ENCODE data around the gene C1orf56. TPM values are rescaled to one million over a fixed set of nuclear protein-coding genes. Genes with fewer than 3 reads are reported as not detected.
A peak's percentile ranks its signal among the peaks of the same experiment; 100 is the strongest.

C1orf56 gene
- total and polyA plus RNA-seq, 10 of the 15 experiments (the other 5 are each of a cell fraction or from before 2014, with no cell fraction given): 0.22 to 15.5 (median 1.5) TPM

DNA sequence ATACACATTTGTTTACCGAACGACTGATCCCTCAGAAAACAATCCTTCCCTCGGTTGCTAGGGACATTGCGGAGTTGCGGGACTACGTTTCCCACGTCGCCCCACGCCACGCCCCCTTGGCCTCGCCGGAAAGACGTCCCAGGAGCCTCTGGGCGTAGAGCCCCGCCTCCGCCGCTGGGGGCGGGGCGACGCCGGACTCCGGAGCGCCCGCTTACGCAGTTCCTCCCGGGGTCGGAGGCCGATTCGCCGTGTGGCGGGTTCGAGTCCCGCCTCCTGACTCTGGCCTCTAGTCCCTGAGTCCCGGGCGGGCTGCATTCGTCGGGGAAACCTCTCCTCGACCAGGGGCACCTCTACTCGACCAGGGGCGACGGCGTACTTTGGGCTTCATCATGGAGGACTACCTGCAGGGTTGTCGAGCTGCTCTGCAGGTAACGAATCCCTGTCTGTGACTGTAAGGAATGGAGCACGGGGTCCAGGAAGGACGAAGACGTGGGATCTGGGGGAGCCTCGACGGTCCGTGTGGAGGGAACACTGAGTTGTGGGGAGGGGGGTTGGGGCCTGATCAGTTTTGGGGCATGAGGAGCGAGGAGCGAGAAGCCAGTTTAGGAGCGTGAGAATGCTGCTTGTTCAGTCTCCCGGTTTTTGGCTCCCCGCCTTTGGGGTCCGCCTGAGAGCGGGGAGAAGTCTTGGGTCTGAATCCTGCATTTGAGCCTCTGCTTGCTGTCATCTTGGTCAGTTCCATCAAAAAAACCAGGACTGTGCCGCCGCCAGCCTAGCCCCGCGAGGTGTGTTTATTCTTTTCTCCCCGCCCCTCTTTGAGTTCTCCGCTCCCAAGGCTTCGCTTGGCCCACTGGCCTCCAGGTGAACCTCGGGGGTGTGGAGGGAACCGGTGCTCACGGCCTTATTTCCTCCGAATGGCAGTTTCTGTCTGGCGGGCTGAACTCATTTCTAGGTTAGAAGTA is 39.0 kb upstream of the C1orf56 start, which contains the start of gene PRUNE1 (continued):
- no peak for TF ChIP-seq KDM1A (IDR thresholded peaks at IDR 0.05; ENCODE audit: borderline replicate concordance)
- TF ChIP-seq POLR2AphosphoS5 (IDR thresholded peaks at IDR 0.05; ENCODE audit: low read length): peak; percentile 40; the same call in 1 of the 2 replicates
- TF ChIP-seq, protein P1, sequence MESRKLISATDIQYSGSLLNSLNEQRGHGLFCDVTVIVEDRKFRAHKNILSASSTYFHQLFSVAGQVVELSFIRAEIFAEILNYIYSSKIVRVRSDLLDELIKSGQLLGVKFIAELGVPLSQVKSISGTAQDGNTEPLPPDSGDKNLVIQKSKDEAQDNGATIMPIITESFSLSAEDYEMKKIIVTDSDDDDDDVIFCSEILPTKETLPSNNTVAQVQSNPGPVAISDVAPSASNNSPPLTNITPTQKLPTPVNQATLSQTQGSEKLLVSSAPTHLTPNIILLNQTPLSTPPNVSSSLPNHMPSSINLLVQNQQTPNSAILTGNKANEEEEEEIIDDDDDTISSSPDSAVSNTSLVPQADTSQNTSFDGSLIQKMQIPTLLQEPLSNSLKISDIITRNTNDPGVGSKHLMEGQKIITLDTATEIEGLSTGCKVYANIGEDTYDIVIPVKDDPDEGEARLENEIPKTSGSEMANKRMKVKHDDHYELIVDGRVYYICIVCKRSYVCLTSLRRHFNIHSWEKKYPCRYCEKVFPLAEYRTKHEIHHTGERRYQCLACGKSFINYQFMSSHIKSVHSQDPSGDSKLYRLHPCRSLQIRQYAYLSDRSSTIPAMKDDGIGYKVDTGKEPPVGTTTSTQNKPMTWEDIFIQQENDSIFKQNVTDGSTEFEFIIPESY (IDR thresholded peaks at IDR 0.05): no peak
- TF ChIP-seq, protein P2, sequence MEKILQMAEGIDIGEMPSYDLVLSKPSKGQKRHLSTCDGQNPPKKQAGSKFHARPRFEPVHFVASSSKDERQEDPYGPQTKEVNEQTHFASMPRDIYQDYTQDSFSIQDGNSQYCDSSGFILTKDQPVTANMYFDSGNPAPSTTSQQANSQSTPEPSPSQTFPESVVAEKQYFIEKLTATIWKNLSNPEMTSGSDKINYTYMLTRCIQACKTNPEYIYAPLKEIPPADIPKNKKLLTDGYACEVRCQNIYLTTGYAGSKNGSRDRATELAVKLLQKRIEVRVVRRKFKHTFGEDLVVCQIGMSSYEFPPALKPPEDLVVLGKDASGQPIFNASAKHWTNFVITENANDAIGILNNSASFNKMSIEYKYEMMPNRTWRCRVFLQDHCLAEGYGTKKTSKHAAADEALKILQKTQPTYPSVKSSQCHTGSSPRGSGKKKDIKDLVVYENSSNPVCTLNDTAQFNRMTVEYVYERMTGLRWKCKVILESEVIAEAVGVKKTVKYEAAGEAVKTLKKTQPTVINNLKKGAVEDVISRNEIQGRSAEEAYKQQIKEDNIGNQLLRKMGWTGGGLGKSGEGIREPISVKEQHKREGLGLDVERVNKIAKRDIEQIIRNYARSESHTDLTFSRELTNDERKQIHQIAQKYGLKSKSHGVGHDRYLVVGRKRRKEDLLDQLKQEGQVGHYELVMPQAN (conservative IDR thresholded peaks at IDR 0.05): peak; percentile 30; the same call in 1 of the 2 replicates
- peak; percentile 94 for TF ChIP-seq NR2F1 (conservative IDR thresholded peaks at IDR 0.05)
- TF ChIP-seq FOXM1 (IDR thresholded peaks at IDR 0.05; ENCODE audit: low read depth, low read length): no peak
- no peak for TF ChIP-seq ZNF622 (IDR thresholded peaks at IDR 0.05)
- TF ChIP-seq POLR2AphosphoS2 (IDR thresholded peaks at IDR 0.05; ENCODE audit: low read depth, low read length): 0 out of 2 replicates have a peak, but pooled peaks have one; percentile 40
- TF ChIP-seq CEBPB (IDR thresholded peaks at IDR 0.05; ENCODE audit: borderline replicate concordance in 1 of 2, low read depth in 2 of 2, low read length in 2 of 2): no peak
- TF ChIP-seq SPI1 (IDR thresholded peaks at IDR 0.05; ENCODE audit: borderline replicate concordance, insufficient read depth, low read depth, low read length): peak; percentile 66; the same call in 1 of the 2 replicates
- 0 out of 2 replicates have a peak, but pooled peaks have one; percentile 27 for TF ChIP-seq SIN3A (IDR thresholded peaks at IDR 0.05; ENCODE audit: low read depth, low read length)
- TF ChIP-seq RCOR1 (conservative IDR thresholded peaks at IDR 0.05; ENCODE audit: low read depth, low read length): no peak
- no peak for TF ChIP-seq ATF7 (IDR thresholded peaks at IDR 0.05; ENCODE audit: low read depth)
- TF ChIP-seq RBBP5 (conservative IDR thresholded peaks at IDR 0.05): no peak
- TF ChIP-seq BMI1 (IDR thresholded peaks at IDR 0.05; ENCODE audit: borderline replicate concordance): no peak
- no peak for TF ChIP-seq SREBF2 (IDR thresholded peaks at IDR 0.05; ENCODE audit: low read length)
- peak; percentile 85 for TF ChIP-seq NR2C1 (IDR thresholded peaks at IDR 0.05)
- TF ChIP-seq MTA3 (IDR thresholded peaks at IDR 0.05; ENCODE audit: borderline replicate concordance, low read length): no peak
- TF ChIP-seq, protein P3, sequence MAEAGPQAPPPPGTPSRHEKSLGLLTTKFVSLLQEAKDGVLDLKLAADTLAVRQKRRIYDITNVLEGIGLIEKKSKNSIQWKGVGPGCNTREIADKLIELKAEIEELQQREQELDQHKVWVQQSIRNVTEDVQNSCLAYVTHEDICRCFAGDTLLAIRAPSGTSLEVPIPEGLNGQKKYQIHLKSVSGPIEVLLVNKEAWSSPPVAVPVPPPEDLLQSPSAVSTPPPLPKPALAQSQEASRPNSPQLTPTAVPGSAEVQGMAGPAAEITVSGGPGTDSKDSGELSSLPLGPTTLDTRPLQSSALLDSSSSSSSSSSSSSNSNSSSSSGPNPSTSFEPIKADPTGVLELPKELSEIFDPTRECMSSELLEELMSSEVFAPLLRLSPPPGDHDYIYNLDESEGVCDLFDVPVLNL (IDR thresholded peaks at IDR 0.05; ENCODE audit: low read depth, low read length): no peak

Measured in GM12878 (cell line).